MM.1S (cell line): ENCODE measurements around the gene HOXA2.

ENCODE experiments used
- CTCF ChIP-seq: fragments of 300-600 bp; sonication (generic); IDR thresholded peaks from 2 replicates; pipeline ENCODE4 v1.5.1; 2016; ENCODE audit warnings: antibody characterized with exemption, low read length, mixed read lengths
- EZH2 ChIP-seq: fragments of 300-600 bp; sonication (generic); optimal IDR thresholded peaks from 2 replicates; pipeline ENCODE3; 2017; ENCODE audit warnings: low read depth, mild to moderate bottlenecking, antibody characterized with exemption, low read length, mixed read lengths
- EZH2phosphoT487 ChIP-seq: fragments of 300-600 bp; sonication (generic); IDR thresholded peaks from 2 replicates; pipeline ENCODE4 v1.6.1; 2018; ENCODE audit warnings: antibody characterized with exemption, low read length

- TF ChIP-seq CTCF (no peak), EZH2phosphoT487 (no peak), EZH2 (no peak)
These were observed 37.0 kb upstream of the HOXA2 start for GRCh38 chr7:27139334-27140125.
